GM13976 (cell line): ENCODE results near the gene HELZ.

Source experiments
- DNase-seq: peaks from one replicate; pipeline ENCODE4 v3.0.0; 2012; ENCODE audit warnings: low spot score
- in situ Hi-C: fragments of 300-500 bp; cut with MboI; formaldehyde crosslinking; loops from one replicate; pipeline ENCODE4 v1.12.0; 2022; ENCODE audit warnings: low sequenced_read_pairs, mixed read lengths, inconsistent platforms; ENCODE audit not compliant: unreplicated experiment
- TF ChIP-seq, protein P1 (sequence below): IDR thresholded peaks from 2 replicates; pipeline ENCODE4 v1.5.1; 2012; ENCODE audit warnings: borderline replicate concordance, mild to moderate bottlenecking; ENCODE audit not compliant: insufficient read depth; ENCODE audit errors: extremely low read depth, missing control alignments, control extremely low read depth

Gene HELZ

DNA sequence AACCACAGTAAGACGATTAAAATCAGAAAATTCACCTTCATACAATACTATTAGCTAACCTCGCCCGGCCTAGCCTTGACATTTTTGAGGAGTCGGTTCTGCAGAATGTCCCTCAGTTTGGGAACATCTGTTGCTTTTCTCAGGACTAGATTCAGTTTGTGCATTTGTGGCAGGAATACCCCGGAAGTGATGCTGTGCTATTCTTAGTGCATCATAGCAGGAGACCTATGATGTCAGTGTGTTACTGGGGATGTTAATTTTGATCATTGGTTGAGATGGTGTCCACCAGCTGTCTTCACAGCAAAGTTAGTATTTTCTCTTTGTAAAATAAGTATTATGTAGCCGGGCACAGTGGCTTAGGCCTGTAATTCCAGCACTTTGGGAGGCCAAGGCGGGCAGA, 21.5 kb upstream of the HELZ start:
- in situ Hi-C loops = no loop called here
- TF ChIP-seq, protein P1, sequence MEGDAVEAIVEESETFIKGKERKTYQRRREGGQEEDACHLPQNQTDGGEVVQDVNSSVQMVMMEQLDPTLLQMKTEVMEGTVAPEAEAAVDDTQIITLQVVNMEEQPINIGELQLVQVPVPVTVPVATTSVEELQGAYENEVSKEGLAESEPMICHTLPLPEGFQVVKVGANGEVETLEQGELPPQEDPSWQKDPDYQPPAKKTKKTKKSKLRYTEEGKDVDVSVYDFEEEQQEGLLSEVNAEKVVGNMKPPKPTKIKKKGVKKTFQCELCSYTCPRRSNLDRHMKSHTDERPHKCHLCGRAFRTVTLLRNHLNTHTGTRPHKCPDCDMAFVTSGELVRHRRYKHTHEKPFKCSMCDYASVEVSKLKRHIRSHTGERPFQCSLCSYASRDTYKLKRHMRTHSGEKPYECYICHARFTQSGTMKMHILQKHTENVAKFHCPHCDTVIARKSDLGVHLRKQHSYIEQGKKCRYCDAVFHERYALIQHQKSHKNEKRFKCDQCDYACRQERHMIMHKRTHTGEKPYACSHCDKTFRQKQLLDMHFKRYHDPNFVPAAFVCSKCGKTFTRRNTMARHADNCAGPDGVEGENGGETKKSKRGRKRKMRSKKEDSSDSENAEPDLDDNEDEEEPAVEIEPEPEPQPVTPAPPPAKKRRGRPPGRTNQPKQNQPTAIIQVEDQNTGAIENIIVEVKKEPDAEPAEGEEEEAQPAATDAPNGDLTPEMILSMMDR = no peak
- no peak for DNase-seq

DNA sequence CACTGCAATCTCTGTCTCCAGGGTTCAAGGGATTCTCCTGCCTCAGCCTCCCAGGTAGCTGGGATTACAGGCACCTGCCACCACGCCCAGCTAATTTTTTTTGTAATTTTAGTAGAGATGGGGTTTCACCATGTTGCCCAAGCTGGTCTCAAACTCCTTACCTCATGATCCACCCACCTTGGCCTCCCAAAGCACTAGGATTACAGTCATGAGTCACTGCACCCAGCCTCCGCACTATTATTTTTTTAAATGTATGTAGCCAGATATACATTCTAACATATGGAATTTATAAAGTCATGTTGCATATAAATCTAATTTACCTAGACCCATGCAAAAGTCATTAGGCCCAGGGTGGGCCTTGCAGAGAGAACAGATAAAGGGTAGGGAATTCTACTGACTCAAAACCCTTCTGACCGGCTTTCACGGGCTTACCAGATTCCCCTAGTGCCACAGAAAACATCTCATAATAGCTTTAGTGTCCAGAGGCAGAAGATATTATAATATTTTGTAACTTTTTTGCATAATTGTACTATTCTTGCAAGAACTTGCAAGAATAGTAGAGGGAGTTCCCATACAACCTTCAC, 20.5 kb upstream of the HELZ start:
- TF ChIP-seq, protein P1 = no peak
- in situ Hi-C loops = no loop called here
- DNase-seq = no peak

DNA sequence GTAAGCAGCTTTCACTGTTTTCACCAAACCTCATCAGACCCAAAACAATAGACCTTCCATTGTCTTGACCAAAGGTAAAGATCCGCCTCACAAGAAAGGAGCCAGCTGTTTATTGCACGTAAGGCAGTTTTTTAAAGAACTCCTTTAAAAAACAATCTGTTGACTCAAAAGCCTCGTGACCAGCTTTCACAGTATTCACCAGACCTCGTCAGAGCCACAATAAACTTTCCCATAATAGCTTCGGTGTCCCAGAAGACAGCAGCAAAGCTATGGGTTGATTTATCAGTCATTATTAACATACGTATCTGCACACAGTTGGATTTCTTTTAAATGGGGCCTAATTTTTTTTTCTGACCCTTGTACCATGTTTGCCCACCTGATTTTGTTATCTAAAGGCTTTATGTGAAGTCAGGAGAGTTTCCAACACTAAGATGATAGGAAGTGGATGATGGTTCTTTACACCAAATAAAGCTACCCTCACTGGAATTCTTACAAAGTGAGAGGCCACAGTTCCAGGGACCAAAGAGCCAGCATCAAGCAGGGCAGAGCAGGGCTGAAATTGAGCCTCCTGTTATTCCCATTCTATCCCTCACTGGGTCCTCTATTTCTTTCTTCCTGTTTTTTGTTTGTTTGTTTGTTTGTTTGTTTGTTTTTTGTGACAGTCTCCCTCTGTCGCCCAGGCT, 17.6 kb upstream of the HELZ start:
- in situ Hi-C loops = no loop called here
- TF ChIP-seq, protein P1 = no peak
- DNase-seq = no peak

DNA sequence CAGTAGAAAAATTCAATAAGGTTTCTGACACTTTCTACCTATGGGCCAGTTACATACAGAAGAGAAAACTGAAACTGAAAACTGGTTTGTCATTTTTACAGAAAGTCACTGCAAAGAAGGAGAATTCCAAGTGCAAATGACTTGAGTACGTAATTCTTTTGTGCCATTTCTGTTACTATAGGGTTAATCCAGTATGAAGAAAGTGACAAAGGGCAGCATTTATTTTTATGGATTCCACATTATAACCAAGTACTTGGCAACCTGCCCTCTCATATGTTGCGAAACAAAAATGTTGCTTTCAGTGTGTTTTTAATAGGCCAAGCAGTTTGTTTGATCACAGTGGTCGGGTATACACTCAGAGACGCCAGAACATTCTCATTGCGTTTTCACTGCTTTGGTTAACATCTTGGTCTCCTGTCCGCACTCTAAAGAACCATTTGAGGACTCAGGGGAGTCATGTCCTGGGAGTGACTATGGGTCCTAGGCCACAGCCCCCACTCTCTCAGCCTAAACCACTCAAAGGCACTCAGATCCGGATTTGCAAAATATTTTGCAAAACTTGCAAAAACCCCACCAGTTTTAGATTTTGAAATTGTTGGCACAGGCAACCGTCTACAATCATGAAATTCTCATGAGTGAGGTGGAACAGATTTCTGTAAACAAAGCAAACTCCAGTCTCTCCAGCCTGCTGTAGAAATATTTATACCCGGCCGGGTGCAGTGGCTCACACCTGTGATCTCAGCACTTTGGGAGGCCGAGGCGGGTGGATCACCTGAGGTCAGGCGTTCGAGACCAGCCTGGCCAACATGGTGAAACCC, 15.4 kb upstream of the HELZ start:
- in situ Hi-C loops = no loop called here
- no peak for DNase-seq
- TF ChIP-seq, protein P1 = no peak

DNA sequence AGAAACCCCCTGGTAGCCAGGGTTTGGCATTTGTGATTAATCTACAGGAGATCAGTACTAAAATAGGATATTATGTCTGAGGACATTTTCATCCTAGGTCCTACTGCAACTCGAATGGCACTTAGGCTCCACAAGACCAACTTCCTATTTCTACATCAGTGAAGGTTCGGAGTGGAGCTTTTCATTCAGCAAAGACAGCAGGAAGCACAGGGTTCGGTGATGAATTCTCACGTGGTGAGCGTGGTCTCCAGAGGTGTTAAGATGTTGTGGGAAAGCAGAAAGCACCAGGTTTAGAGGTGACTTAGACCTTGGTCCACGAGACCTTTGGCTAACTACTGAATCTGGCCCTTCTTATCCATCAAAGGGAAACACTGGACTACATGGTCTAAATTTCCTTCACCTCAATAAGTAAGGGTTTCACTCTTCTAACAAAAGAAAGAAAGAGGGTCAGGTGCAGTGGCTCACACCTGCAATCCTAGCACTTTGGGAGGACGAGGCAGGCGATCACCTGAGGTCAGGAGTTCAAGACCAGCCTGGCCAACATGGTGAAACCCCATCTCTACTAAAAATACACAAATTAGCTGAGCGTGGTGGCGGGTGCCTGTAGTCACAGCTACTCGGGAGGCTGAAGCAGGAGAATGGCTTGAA, 13.9 kb upstream of the HELZ start:
- TF ChIP-seq, protein P1 = no peak
- in situ Hi-C loops = no loop called here
- DNase-seq = no peak

DNA sequence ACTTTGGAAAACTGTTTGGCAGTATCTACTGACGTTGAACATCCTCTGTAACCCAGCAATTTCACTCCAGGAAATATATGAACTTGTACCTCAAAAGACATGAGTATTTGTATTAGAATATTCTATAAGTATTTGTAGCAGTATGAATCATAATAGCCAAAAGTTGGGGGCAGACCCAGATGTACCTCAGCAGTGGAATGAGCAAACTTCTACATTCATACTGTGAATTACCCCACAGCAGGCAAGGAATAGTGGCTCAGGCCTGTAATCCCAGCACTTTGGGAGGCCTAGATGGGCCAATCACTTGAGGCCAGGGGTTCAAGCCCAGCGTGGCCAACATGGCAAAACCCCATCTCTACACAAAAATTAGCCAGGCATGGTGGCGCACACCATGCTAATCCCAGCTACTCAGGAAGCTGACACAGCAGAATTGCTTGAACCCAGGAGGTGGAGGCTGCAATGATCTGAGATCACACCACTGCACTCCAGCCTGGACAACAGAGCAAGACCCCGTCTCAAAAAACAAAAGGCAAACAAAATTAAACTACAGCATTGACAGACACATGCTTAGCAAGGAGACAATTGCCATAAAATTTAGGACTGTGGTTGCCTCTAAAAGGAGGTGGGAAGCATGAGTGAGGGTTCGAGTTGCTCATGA, 11.2 kb upstream of the HELZ start:
- TF ChIP-seq, protein P1 = no peak
- DNase-seq = no peak
- in situ Hi-C loops = no loop called here
